Skeletal muscle tissue (tissue), 4 donors: ENCODE data around the gene NEAT1. TPM values are rescaled to one million over a fixed set of nuclear protein-coding genes. Genes with fewer than 3 reads are reported as not detected.

ENCODE experiments used
- H3K27ac ChIP-seq: one replicate; pipeline ENCODE4 v1.7.0; 2013; ENCODE audit warnings: mild to moderate bottlenecking, low read depth, low read length, inconsistent platforms
- H3K27me3 ChIP-seq, 3 donors: one replicate each; pipeline ENCODE4 v1.7.0; 2013; ENCODE audit warnings: low read length in 3 of 3; ENCODE audit not compliant: control insufficient read depth in 3 of 3, insufficient read depth in 3 of 3
- H3K36me3 ChIP-seq, 3 donors: one replicate each; pipeline ENCODE4 v1.7.0; 2013; ENCODE audit warnings: low read length in 3 of 3; ENCODE audit not compliant: control insufficient read depth in 3 of 3, insufficient read depth in 3 of 3
- H3K4me1 ChIP-seq, 3 donors: one replicate each; pipeline ENCODE4 v1.7.0; 2013; ENCODE audit warnings: low read length in 3 of 3, mild to moderate bottlenecking in 3 of 3; ENCODE audit not compliant: control insufficient read depth in 3 of 3, insufficient read depth in 3 of 3
- H3K4me3 ChIP-seq, 3 donors: one replicate each; pipeline ENCODE4 v1.7.0; 2013; ENCODE audit warnings: low read length in 3 of 3
- H3K9ac ChIP-seq, 3 donors: one replicate each; pipeline ENCODE4 v1.7.0; 2013; ENCODE audit warnings: low read length in 3 of 3, mild to moderate bottlenecking in 3 of 3, moderate library complexity in 2 of 3, low read depth in 1 of 3
- H3K9me3 ChIP-seq, 3 donors: one replicate each; pipeline ENCODE4 v1.7.0; 2013; ENCODE audit warnings: low read length in 3 of 3; ENCODE audit not compliant: control insufficient read depth in 3 of 3
- total RNA-seq: library from RNA; depleted of rRNA; stranded (reverse); fragments of >200 nt; gene quantifications from one replicate; pipeline ENCODE4 v1.2.3, GENCODE V29; 2014
- donor health status: Osteomylitis.

NEAT1 gene
- total RNA-seq, 1 donor from 2014 or later, result 26.1 TPM

GRCh38 chr11:65433657-65434056 is 11.1 kb downstream of the NEAT1 start:
- H3K9ac ChIP-seq, result peak overlapping the region in 1 of 3 donors; percentile 4

GRCh38 chr11:65434057-65434666 is 11.6 kb downstream of the NEAT1 start:
- H3K36me3 ChIP-seq, result peaks cover 58 to 80% (median 72%) of the 10 kb centered on the region in 3 donors
- peaks cover 59 to 77% (median 66%) of the 10 kb centered on the region in 3 donors for H3K4me1 ChIP-seq
- H3K27me3 ChIP-seq, result no peaks in the 10 kb centered on the region
- H3K9ac ChIP-seq, result peak overlapping the region in 2 of 3 donors; percentile 4 to 18
- H3K27ac ChIP-seq, result peak overlapping the region; percentile 10
- peak overlapping the region; percentile 6 to 55 (median 35) for H3K4me3 ChIP-seq
- no peaks in the 10 kb centered on the region for H3K9me3 ChIP-seq

More at GRCh38 chr11:65433657-65434056, 11.1 kb downstream of the NEAT1 start:
- Histone ChIP-seq H3K4me3 (peak overlapping the region in 2 of 3 donors; percentile 6 to 55), H3K27me3 (no peaks in the 10 kb centered on the region), H3K4me1 (peaks cover 60 to 75% (median 63%) of the 10 kb centered on the region in 3 donors), H3K9me3 (no peaks in the 10 kb centered on the region), H3K36me3 (peaks cover 55 to 79% (median 68%) of the 10 kb centered on the region in 3 donors), H3K27ac (peak overlapping the region; percentile 10)

DNA sequence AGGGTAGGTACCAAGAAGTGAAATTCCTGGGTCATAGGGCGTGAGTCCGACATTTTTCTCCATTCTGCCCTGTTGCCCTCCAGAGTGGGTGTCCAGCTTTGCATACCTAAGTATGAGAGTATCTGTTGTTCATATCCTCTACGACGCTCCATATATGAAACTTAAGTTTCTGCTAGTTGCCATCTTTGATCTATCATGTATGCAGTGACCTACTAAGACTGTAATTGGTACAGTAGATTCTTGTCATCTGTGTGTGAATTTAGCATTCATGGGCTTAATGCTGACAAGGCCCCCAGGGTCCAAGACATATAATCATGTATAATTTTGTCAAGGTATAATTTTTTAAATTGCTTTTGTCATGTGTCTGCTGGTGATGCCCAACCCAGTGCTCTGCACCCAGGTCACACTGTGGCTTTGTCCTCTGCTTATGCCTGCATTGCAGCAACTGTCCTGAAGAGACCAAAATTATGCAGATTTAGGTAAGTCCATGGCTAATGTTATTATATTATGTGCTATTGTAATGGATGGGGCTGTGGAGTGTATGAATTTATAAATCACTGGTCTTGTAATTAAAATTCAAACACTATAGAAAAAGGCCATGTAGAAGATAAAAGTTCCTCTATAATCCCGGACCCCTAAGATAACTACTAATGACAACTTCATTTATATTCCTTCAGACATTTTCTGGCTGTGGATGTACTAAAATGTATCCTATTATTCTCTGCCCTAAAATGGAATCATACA is 12.2 kb downstream of the NEAT1 start:
- peaks cover 54 to 74% (median 63%) of the 10 kb centered on the region in 3 donors for H3K4me1 ChIP-seq
- H3K9me3 ChIP-seq, result no peaks in the 10 kb centered on the region
- peak overlapping the region; percentile 18 to 54 (median 48) for H3K9ac ChIP-seq
- H3K4me3 ChIP-seq, result peak overlapping the region; percentile 6 to 55 (median 35)
- H3K36me3 ChIP-seq, result peaks cover 59 to 79% (median 74%) of the 10 kb centered on the region in 3 donors
- H3K27ac ChIP-seq, result peak overlapping the region; percentile 37
- H3K27me3 ChIP-seq, result no peaks in the 10 kb centered on the region

DNA sequence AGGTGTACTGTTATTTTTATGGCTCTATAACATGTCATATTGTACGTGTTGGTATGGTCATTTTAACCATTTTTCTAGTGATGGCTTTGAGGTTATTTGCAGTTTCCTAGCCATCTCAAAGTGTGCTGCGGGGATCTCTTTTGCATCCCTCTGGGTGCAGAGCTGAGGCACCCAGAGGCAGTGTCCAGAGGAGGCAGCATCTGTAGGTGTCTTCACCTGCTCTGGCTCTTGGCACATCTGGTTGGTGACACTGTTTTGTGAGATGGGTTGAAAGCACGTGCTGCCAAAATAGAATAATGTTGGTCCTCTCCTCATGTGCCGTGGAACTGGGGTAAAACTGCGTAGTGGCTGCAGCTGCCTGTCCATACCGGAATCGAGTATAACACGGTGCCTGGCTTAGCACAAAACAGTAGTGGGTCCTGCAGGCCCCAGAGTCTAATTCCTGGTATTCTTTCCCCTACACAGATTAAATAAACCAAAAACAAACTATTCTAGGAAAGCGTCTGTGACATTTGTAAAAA is 12.9 kb downstream of the NEAT1 start:
- Histone ChIP-seq H3K4me1 (peaks cover 51 to 68% (median 60%) of the 10 kb centered on the region in 3 donors), H3K4me3 (peak overlapping the region; percentile 18 to 55 (median 49)), H3K27me3 (no peaks in the 10 kb centered on the region), H3K27ac (peak overlapping the region; percentile 37), H3K36me3 (peaks cover 55 to 80% (median 69%) of the 10 kb centered on the region in 3 donors), H3K9ac (peak overlapping the region; percentile 18 to 54 (median 20)), H3K9me3 (no peaks in the 10 kb centered on the region)

- H3K9me3 ChIP-seq, result no peaks in the 10 kb centered on the region
- peak overlapping the region in 2 of 3 donors; percentile 52 to 54 for H3K9ac ChIP-seq
- peaks cover 52 to 67% (median 63%) of the 10 kb centered on the region in 3 donors for H3K4me1 ChIP-seq
- H3K4me3 ChIP-seq, result peak overlapping the region; percentile 18 to 55 (median 49)
- H3K36me3 ChIP-seq, result peaks cover 58 to 80% (median 70%) of the 10 kb centered on the region in 3 donors
- no peaks in the 10 kb centered on the region for H3K27me3 ChIP-seq
- H3K27ac ChIP-seq, result peak overlapping the region; percentile 37
Measured at GRCh38 chr11:65435981-65436411, 13.4 kb downstream of the NEAT1 start.

- H3K4me1 ChIP-seq, result peaks cover 50 to 66% (median 64%) of the 10 kb centered on the region in 3 donors
- peaks cover 60 to 79% (median 72%) of the 10 kb centered on the region in 3 donors for H3K36me3 ChIP-seq
- H3K27ac ChIP-seq, result peak overlapping the region; percentile 37
- H3K9me3 ChIP-seq, result no peaks in the 10 kb centered on the region
- H3K9ac ChIP-seq, result peak overlapping the region in 2 of 3 donors; percentile 17 to 52
- peak overlapping the region in 2 of 3 donors; percentile 39 to 49 for H3K4me3 ChIP-seq
- no peaks in the 10 kb centered on the region for H3K27me3 ChIP-seq
Measured at GRCh38 chr11:65436412-65437032, 13.9 kb downstream of the NEAT1 start.

GRCh38 chr11:65437436-65438227 is 15.0 kb downstream of the NEAT1 start:
- Histone ChIP-seq H3K9ac (peak overlapping the region; percentile 26 to 66 (median 28)), H3K27ac (peak overlapping the region; percentile 52), H3K9me3 (no peaks in the 10 kb centered on the region), H3K27me3 (no peaks in the 10 kb centered on the region), H3K36me3 (peaks cover 64 to 76% (median 75%) of the 10 kb centered on the region in 3 donors), H3K4me1 (peaks cover 56 to 71% (median 64%) of the 10 kb centered on the region in 3 donors), H3K4me3 (peak overlapping the region in 2 of 3 donors; percentile 23 to 31)

DNA sequence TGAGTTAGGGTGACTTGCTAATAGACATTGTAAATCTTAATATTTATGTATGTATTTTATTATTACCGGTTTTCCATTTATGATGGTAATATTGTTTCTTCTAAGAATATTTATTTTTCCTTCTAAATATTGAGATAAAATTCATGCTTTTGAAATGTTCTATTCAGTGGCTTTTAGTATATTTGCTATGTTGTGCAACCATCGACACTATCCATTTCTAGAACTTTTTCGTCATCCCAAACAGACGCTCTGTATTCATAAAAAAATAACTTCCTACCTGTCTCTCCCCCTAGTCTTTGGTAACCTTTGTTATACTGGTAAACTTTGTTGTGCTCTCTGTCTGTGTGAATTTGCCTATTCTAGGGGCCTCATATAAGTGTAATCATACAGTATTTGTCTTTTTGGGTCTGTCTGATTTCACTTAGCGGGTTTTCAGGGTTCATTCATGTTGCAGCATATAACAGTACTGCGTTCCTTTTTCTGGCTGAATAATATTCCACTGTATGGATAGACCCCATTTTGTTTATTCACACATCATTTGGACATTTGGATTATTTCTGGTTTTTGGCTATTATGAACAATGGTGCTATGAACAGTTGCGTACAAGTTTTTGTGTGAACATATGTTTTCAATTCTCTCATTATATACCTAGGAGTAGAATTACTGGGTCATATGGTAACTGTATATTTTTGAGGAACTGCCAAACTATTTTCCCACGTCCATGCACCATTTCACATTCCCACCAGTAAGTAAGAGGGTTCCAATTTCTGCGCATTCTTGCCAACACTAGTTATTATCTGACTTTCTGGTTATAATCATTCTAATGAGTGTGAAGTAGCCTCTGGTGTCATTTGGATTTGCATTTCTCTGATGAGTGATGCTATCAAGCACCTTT is 15.9 kb downstream of the NEAT1 start:
- peaks cover 72 to 75% (median 75%) of the 10 kb centered on the region in 3 donors for H3K36me3 ChIP-seq
- no peaks in the 10 kb centered on the region for H3K27me3 ChIP-seq
- H3K9me3 ChIP-seq, result no peaks in the 10 kb centered on the region
- peak overlapping the region in 1 of 3 donors; percentile 48 for H3K4me3 ChIP-seq
- H3K9ac ChIP-seq, result peak overlapping the region in 2 of 3 donors; percentile 28 to 66
- H3K27ac ChIP-seq, result peak overlapping the region; percentile 20
- peaks cover 62 to 73% (median 68%) of the 10 kb centered on the region in 3 donors for H3K4me1 ChIP-seq
